Measurements from ENCODE around the gene NCAM1.

The NCAM1 gene

DNA sequence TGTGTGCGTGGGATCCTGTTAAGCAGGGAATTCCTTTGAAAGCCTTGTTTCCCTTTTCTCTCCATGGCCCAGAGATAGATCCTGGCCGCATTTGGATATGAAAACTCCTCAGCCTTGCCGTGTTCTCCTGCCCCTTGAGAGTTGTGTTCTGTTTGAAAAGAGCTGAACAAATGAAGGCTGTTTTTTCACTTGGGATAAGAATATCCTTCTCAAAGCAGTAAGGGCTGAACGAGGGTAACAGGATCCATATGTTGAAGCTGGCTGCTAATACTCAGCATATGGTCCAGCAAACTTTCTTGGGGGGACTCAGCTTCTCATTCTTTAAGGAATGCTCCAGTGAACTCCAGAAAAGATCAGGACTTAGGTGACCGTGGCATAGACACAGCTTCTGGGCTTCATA lies 238.6 kb downstream of the NCAM1 start:
- TF ChIP-seq, protein P1, sequence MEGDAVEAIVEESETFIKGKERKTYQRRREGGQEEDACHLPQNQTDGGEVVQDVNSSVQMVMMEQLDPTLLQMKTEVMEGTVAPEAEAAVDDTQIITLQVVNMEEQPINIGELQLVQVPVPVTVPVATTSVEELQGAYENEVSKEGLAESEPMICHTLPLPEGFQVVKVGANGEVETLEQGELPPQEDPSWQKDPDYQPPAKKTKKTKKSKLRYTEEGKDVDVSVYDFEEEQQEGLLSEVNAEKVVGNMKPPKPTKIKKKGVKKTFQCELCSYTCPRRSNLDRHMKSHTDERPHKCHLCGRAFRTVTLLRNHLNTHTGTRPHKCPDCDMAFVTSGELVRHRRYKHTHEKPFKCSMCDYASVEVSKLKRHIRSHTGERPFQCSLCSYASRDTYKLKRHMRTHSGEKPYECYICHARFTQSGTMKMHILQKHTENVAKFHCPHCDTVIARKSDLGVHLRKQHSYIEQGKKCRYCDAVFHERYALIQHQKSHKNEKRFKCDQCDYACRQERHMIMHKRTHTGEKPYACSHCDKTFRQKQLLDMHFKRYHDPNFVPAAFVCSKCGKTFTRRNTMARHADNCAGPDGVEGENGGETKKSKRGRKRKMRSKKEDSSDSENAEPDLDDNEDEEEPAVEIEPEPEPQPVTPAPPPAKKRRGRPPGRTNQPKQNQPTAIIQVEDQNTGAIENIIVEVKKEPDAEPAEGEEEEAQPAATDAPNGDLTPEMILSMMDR (IDR thresholded peaks at IDR 0.05; ENCODE audit: low read depth, low read length) = no peak
- DNase-seq (ENCODE audit: extremely low read depth, low read depth) = no peak

DNA sequence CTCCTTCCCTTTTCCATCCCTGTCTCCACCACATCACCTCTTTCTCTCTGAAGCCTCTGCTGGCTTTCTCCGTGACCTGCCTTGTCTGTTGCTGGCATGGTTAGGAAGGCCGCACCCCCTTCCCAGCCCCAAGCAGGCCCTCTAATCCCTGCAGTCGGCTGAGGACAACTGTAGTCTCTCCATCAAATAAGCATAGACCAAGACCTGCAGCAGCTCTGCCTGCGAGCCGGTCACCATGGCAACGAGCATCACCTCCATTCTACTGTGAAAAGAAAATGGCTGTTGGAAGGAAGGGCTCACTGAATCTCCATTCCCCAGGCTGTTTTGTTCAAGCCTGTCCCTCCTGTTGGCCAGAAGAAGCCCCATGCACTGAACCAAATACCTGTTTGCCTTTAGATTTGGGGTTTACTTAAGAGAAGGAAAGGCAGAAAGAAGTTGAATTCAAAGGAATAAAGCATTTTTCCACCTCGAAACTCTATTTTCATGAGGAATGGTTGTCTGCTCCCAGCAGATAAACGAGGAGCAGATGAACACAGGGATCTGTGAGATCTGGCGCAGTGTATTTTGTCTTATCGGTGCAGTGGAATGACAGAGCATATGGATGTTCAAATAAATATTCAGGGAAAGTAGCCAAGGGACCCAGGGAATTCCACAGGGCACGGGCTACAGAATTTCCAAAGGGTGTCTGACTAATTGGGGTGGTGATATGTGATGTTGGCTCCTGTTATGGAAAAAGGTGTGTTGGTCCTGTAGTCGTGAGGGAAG lies 240.0 kb downstream of the NCAM1 start:
- DNase-seq (ENCODE audit: extremely low read depth, low read depth) = no peak
- TF ChIP-seq, protein P1 (IDR thresholded peaks at IDR 0.05; ENCODE audit: low read depth, low read length) = no peak

GRCh38 chr11:113202431-113202830 lies 241.2 kb downstream of the NCAM1 start:
- TF ChIP-seq, protein P1 (IDR thresholded peaks at IDR 0.05; ENCODE audit: low read depth, low read length) = no peak
- DNase-seq (ENCODE audit: extremely low read depth, low read depth) = no peak

- TF ChIP-seq, protein P1 (IDR thresholded peaks at IDR 0.05; ENCODE audit: low read depth, low read length) = no peak
- no peak for DNase-seq (ENCODE audit: extremely low read depth, low read depth)
These were observed 242.0 kb downstream of the NCAM1 start for GRCh38 chr11:113203141-113203753.

- no peak for DNase-seq (ENCODE audit: extremely low read depth, low read depth)
- TF ChIP-seq, protein P1 (IDR thresholded peaks at IDR 0.05; ENCODE audit: low read depth, low read length) = no peak
These were observed 243.1 kb downstream of the NCAM1 start for GRCh38 chr11:113204280-113204679.

- TF ChIP-seq, protein P1 (IDR thresholded peaks at IDR 0.05; ENCODE audit: low read depth, low read length) = no peak
- DNase-seq (ENCODE audit: extremely low read depth, low read depth) = no peak
These were observed 252.3 kb downstream of the NCAM1 start for GRCh38 chr11:113213549-113213948.

GRCh38 chr11:113222241-113222640 lies 261.0 kb downstream of the NCAM1 start:
- TF ChIP-seq, protein P1 (IDR thresholded peaks at IDR 0.05; ENCODE audit: low read depth, low read length) = no peak
- no peak for DNase-seq (ENCODE audit: extremely low read depth, low read depth)
